Measurements from ENCODE around the gene PPIF. TPM values are rescaled to one million over a fixed set of nuclear protein-coding genes. Genes with fewer than 3 reads are reported as not detected.

Gene PPIF
- total RNA-seq, 1 experiment from 2014 or later, result 133 TPM

DNA sequence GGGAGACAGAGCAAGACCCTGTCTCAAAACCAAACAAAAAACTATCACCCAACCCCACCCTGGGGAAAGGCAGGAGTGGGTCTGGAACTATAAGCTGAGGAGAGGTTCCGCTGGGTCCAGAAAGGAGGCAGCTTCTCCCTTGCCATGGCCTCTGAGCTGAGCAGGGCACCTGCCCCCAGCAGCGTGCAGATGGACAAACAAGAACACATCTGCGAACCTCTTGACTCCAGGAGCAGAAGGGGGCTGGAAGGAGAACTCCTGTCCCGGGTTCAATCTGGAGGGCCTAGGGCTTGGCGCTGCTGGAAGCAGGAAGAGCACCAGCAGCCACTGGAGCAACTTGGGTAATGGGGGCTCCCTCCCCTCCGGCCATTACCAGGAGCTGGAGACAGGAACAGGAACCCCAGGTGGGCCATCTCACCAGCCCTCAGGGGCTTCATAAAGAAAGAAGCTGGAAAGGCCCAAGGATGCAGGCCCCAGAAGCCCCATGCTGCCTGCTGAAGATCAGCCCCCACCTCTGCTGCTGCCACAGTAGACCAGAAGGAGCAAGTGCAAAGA lies 19.0 kb upstream of the PPIF start:
- no peaks in the 10 kb centered on the region for H3K36me3 ChIP-seq (ENCODE audit: control insufficient read depth, insufficient read depth, low read length)
- ChIA-PET POLR2A (no interaction called here), CTCF (no interaction called here)
- no peak overlapping the region for H3K4me3 ChIP-seq (ENCODE audit: low read depth, low read length)
- Mint-ChIP-seq H3K27me3 (ENCODE audit: insufficient read depth, unreplicated experiment) (no peaks in the 10 kb centered on the region), H3K27ac (ENCODE audit: unreplicated experiment) (no peak overlapping the region), H3K36me3 (ENCODE audit: insufficient read depth, unreplicated experiment) (no peaks in the 10 kb centered on the region), H3K9me3 (ENCODE audit: unreplicated experiment) (no peaks in the 10 kb centered on the region), H3K4me3 (ENCODE audit: unreplicated experiment) (no peak overlapping the region), H3K4me1 (ENCODE audit: low read depth, unreplicated experiment) (no peaks in the 10 kb centered on the region)
- DNase-seq, result no peak
- TF ChIP-seq, protein P1, sequence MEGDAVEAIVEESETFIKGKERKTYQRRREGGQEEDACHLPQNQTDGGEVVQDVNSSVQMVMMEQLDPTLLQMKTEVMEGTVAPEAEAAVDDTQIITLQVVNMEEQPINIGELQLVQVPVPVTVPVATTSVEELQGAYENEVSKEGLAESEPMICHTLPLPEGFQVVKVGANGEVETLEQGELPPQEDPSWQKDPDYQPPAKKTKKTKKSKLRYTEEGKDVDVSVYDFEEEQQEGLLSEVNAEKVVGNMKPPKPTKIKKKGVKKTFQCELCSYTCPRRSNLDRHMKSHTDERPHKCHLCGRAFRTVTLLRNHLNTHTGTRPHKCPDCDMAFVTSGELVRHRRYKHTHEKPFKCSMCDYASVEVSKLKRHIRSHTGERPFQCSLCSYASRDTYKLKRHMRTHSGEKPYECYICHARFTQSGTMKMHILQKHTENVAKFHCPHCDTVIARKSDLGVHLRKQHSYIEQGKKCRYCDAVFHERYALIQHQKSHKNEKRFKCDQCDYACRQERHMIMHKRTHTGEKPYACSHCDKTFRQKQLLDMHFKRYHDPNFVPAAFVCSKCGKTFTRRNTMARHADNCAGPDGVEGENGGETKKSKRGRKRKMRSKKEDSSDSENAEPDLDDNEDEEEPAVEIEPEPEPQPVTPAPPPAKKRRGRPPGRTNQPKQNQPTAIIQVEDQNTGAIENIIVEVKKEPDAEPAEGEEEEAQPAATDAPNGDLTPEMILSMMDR (IDR thresholded peaks at IDR 0.05; ENCODE audit: insufficient read depth in 1 of 2, low read depth in 1 of 2, low read length in 1 of 2, severe bottlenecking in 1 of 2, unreplicated experiment in 1 of 2), result no peak
- H3K4me1 ChIP-seq, result no peaks in the 10 kb centered on the region
- intact Hi-C loops (cut with micrococcal nuclease; ENCODE audit: unreplicated experiment), result no loop called here
- no peaks in the 10 kb centered on the region for H3K9me3 ChIP-seq
- no peaks in the 10 kb centered on the region for H3K27me3 ChIP-seq (replicated peaks; ENCODE audit: control insufficient read depth, insufficient read depth, low read length)
- no TSS peak for BruUV-seq (replicated peaks)

DNA sequence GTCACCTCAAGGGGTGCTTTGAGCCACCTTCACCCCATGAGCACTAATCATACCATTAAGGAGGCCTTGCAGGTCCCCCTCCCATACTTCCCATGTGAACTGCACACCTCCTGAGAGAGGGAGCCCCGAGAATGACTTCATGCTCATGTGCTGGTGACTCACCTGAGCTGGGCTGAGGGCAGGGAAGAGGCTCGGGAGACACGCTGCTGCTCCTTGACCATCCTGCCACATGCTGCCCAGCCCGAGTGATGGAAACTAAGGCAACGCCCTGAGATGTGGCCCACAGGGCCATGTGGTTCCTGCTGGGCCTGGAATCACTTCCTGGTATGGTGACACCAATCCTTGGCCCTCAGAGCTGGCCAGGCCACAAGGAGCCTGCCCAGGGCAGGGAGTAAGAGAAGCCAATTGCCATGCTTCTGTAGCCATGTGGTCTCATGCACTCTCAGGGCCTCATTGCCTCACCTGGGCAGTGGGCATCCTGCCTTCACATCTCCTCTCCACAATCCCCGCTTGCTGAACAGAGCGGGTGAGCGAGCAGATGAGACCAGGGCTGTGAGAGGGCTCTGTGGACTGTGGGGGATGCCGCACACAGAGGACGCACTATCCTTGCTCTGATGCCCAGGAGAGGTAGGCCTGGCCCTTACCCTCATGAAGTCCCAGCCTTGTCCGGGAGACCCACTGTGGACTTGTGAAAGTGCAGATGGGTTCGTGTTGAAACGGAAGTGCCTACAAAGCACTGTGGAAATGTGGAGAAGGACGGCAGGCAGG lies 18.3 kb upstream of the PPIF start:
- Mint-ChIP-seq H3K27me3 (ENCODE audit: insufficient read depth, unreplicated experiment) (no peaks in the 10 kb centered on the region), H3K4me3 (ENCODE audit: unreplicated experiment) (no peak overlapping the region), H3K36me3 (ENCODE audit: insufficient read depth, unreplicated experiment) (no peaks in the 10 kb centered on the region), H3K4me1 (ENCODE audit: low read depth, unreplicated experiment) (no peaks in the 10 kb centered on the region), H3K27ac (ENCODE audit: unreplicated experiment) (no peak overlapping the region), H3K9me3 (ENCODE audit: unreplicated experiment) (no peaks in the 10 kb centered on the region)
- no peaks in the 10 kb centered on the region for H3K27me3 ChIP-seq (replicated peaks; ENCODE audit: control insufficient read depth, insufficient read depth, low read length)
- no peak overlapping the region for H3K4me3 ChIP-seq (ENCODE audit: low read depth, low read length)
- ChIA-PET CTCF (no interaction called here), POLR2A (no interaction called here)
- TF ChIP-seq, protein P1 (IDR thresholded peaks at IDR 0.05; ENCODE audit: insufficient read depth in 1 of 2, low read depth in 1 of 2, low read length in 1 of 2, severe bottlenecking in 1 of 2, unreplicated experiment in 1 of 2), result no peak
- intact Hi-C loops (cut with micrococcal nuclease; ENCODE audit: unreplicated experiment), result no loop called here
- DNase-seq, result no peak
- H3K9me3 ChIP-seq, result no peaks in the 10 kb centered on the region
- H3K4me1 ChIP-seq, result no peaks in the 10 kb centered on the region
- no TSS peak for BruUV-seq (replicated peaks)
- no peaks in the 10 kb centered on the region for H3K36me3 ChIP-seq (ENCODE audit: control insufficient read depth, insufficient read depth, low read length)

DNA sequence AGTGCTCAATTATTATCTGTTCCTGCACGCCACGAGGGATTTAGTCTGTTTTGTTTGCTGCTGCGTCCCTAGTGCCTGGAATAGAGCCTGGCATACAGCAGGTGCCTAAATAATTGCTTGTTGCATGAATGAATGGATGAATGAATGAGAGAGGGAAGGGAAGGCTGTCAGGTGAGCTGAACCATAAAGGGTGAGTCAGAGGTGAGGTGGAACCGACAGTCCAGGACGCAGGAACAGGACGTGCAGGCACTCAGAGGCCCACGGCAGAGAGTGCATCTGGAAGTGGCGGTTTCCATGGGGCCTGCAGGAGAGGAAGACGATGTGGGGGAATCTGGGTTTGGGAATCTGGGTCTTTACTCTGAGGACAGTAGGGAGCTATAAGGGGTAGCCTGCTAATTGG lies 17.7 kb upstream of the PPIF start:
- Mint-ChIP-seq H3K9me3 (ENCODE audit: unreplicated experiment) (no peaks in the 10 kb centered on the region), H3K27me3 (ENCODE audit: insufficient read depth, unreplicated experiment) (no peaks in the 10 kb centered on the region), H3K4me3 (ENCODE audit: unreplicated experiment) (no peak overlapping the region), H3K36me3 (ENCODE audit: insufficient read depth, unreplicated experiment) (no peaks in the 10 kb centered on the region), H3K4me1 (ENCODE audit: low read depth, unreplicated experiment) (no peaks in the 10 kb centered on the region), H3K27ac (ENCODE audit: unreplicated experiment) (no peak overlapping the region)
- H3K4me3 ChIP-seq (ENCODE audit: low read depth, low read length), result no peak overlapping the region
- ChIA-PET CTCF (no interaction called here), POLR2A (no interaction called here)
- no peaks in the 10 kb centered on the region for H3K9me3 ChIP-seq
- TF ChIP-seq, protein P1 (IDR thresholded peaks at IDR 0.05; ENCODE audit: insufficient read depth in 1 of 2, low read depth in 1 of 2, low read length in 1 of 2, severe bottlenecking in 1 of 2, unreplicated experiment in 1 of 2), result no peak
- intact Hi-C loops (cut with micrococcal nuclease; ENCODE audit: unreplicated experiment), result no loop called here
- H3K36me3 ChIP-seq (ENCODE audit: control insufficient read depth, insufficient read depth, low read length), result no peaks in the 10 kb centered on the region
- H3K27me3 ChIP-seq (replicated peaks; ENCODE audit: control insufficient read depth, insufficient read depth, low read length), result no peaks in the 10 kb centered on the region
- no peaks in the 10 kb centered on the region for H3K4me1 ChIP-seq
- no peak for DNase-seq
- no TSS peak for BruUV-seq (replicated peaks)
